ENCODE data around the gene HSD17B10.

- TF ChIP-seq POLR2A (IDR thresholded peaks at IDR 0.05) (no peak), CTCF (IDR thresholded peaks at IDR 0.05) (no peak)
Observed at GRCh38 chrX:53483416-53483815, 49.2 kb upstream of the HSD17B10 start.

Measured in esophagus squamous epithelium (tissue), 4 donors.